ENCODE data around the gene VRK1.

DNA sequence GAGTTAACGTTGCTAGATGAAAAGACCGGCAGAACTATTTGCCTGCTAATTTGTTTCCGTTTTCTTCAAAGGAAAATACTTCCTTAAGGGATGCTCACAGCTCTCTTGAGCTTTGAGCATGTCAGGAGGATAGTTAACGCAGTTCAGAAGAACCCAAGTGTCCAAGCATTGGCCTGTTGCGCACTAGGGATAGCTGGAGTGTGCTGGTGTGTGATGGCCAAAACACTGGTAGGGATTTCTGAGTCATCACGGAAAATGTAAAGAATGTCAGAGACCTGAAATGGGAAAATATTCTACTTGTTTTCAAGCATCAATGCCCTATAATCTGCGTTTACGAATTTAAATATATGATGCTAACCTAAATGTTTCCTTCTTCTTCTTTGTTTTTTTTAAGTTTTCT, 97.8 kb downstream of the VRK1 start:
- TF ChIP-seq POLR2AphosphoS5 (IDR thresholded peaks at IDR 0.05; ENCODE audit: low read depth, low read length) = no peak
- TF ChIP-seq TAF1 (IDR thresholded peaks at IDR 0.05; ENCODE audit: borderline replicate concordance, low read depth, low read length) = no peak
- no peak for TF ChIP-seq POLR2A (IDR thresholded peaks at IDR 0.05; ENCODE audit: low read depth, low read length)
